Tongue (tissue), 3 donors: ENCODE data around the gene CDH10. TPM values are rescaled to one million over a fixed set of nuclear protein-coding genes. Genes with fewer than 3 reads are reported as not detected.

ENCODE experiments used
- DNase-seq: peaks from one replicate; pipeline ENCODE4 v3.0.0-alpha.2; 2015
- small RNA-seq: library from RNA; depleted of rRNA; stranded (forward); fragments of <200 nt; gene quantifications from one replicate; pipeline ENCODE3, GENCODE V24; 2014; ENCODE audit warnings: low replicate concordance
- total RNA-seq: library from RNA; depleted of rRNA; stranded (reverse); fragments of >200 nt; gene quantifications from one replicate; pipeline ENCODE4 v1.2.3, GENCODE V29; 2014

The CDH10 gene
- total RNA-seq, 1 donor from 2014 or later = 2.5 TPM

- DNase-seq = no peak
These were observed 163.8 kb downstream of the CDH10 start for GRCh38 chr5:24480952-24481351.

GRCh38 chr5:24477958-24478357 is 166.8 kb downstream of the CDH10 start:
- DNase-seq = no peak

- DNase-seq = no peak
These were observed 169.7 kb downstream of the CDH10 start for GRCh38 chr5:24475101-24475500.

- no peak for DNase-seq
These were observed 170.1 kb downstream of the CDH10 start for GRCh38 chr5:24474685-24475084.

GRCh38 chr5:24472518-24472917 is 172.3 kb downstream of the CDH10 start:
- no peak for DNase-seq

- DNase-seq = peak; percentile 1
These were observed 200.4 kb downstream of the CDH10 start for GRCh38 chr5:24444414-24444813.

- DNase-seq = no peak
These were observed 205.3 kb downstream of the CDH10 start for GRCh38 chr5:24439465-24439864.

Small RNAs within 50 kb of the gene (small RNA-seq; reads per million reads assigned to genes)
- gene AC091885.1 (not detected), gene RF00017 (not detected)
